B cell (primary cell): ENCODE measurements around the gene PTGFRN.

Source experiments
- EZH2 ChIP-seq: IDR thresholded peaks from 2 replicates; pipeline ENCODE4 v1.6.1; 2012; ENCODE audit warnings: borderline replicate concordance, low read depth, mild to moderate bottlenecking, moderate library complexity, low read length; ENCODE audit not compliant: insufficient read depth, poor library complexity, severe bottlenecking
- TF ChIP-seq, protein P1 (sequence below): fragments of 200-600 bp; IDR thresholded peaks from one replicate; pipeline ENCODE4 v1.8.0; 2022; ENCODE audit warnings: antibody characterized with exemption, mild to moderate bottlenecking

DNA sequence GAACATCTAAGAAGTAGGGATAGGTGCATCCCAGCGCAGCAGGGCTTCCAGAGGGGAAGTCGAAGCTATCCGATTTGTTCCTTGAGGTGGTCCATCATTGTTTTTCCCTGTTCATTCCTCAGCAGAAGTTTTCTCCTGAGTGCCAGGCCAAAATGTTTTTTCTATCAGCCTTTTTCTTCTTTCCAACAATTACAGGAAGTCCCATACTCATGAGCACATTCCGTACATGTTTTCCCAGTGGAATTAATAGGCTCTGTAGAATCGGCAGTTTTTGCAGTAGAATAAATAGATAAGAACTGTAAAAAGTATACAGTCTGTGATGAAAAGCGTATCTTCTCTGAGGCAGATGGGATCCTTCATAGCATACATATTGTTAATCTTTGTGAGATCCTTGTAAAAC is 116.6 kb downstream of the PTGFRN start:
- TF ChIP-seq, protein P1, sequence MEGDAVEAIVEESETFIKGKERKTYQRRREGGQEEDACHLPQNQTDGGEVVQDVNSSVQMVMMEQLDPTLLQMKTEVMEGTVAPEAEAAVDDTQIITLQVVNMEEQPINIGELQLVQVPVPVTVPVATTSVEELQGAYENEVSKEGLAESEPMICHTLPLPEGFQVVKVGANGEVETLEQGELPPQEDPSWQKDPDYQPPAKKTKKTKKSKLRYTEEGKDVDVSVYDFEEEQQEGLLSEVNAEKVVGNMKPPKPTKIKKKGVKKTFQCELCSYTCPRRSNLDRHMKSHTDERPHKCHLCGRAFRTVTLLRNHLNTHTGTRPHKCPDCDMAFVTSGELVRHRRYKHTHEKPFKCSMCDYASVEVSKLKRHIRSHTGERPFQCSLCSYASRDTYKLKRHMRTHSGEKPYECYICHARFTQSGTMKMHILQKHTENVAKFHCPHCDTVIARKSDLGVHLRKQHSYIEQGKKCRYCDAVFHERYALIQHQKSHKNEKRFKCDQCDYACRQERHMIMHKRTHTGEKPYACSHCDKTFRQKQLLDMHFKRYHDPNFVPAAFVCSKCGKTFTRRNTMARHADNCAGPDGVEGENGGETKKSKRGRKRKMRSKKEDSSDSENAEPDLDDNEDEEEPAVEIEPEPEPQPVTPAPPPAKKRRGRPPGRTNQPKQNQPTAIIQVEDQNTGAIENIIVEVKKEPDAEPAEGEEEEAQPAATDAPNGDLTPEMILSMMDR, result no peak
- no peak for TF ChIP-seq EZH2
